Memory B cell (primary cell): ENCODE data around the gene MCU.
"Not testable (repeated sequence)": the region's sequence is repeated elsewhere in the genome, so short reads cannot be mapped to it uniquely, and the experiment has no call there.

Source experiments
- ATAC-seq: fragments of 150-1000 bp; cut with Tn5 transposase; 2 replicates; pipeline ENCODE4 v1.10.0; 2021; ENCODE audit warnings: low read depth, mild to moderate bottlenecking, moderate library complexity
- DNase-seq, 2 donors: peaks; one replicate each; pipeline ENCODE4 v3.0.0; 2022; ENCODE audit warnings: low spot score in 2 of 2
- H3K27ac Mint-ChIP-seq: one replicate; pipeline ENCODE4 v1.8.0; 2022; ENCODE audit warnings: mild to moderate bottlenecking, moderate library complexity, mixed read lengths
- H3K27me3 Mint-ChIP-seq: one replicate; pipeline ENCODE4 v1.8.0; 2022; ENCODE audit warnings: mixed read lengths
- H3K36me3 Mint-ChIP-seq: one replicate; pipeline ENCODE4 v1.8.0; 2022; ENCODE audit warnings: mild to moderate bottlenecking, mixed read lengths
- H3K4me1 Mint-ChIP-seq: one replicate; pipeline ENCODE4 v1.8.0; 2022; ENCODE audit warnings: mixed read lengths
- H3K4me3 Mint-ChIP-seq: one replicate; pipeline ENCODE4 v1.8.0; 2022; ENCODE audit warnings: mild to moderate bottlenecking, moderate library complexity, mixed read lengths
- H3K9me3 Mint-ChIP-seq: one replicate; pipeline ENCODE4 v1.8.0; 2022; ENCODE audit warnings: mixed read lengths

Gene MCU

GRCh38 chr10:72921147-72921683 is 229.3 kb downstream of the MCU start:
- not testable (repeated sequence) for H3K4me3 Mint-ChIP-seq, ATAC-seq, DNase-seq, H3K9me3 Mint-ChIP-seq, H3K36me3 Mint-ChIP-seq, H3K4me1 Mint-ChIP-seq, H3K27ac Mint-ChIP-seq
- peaks cover 11% of the 10 kb centered on the region for H3K27me3 Mint-ChIP-seq

DNA sequence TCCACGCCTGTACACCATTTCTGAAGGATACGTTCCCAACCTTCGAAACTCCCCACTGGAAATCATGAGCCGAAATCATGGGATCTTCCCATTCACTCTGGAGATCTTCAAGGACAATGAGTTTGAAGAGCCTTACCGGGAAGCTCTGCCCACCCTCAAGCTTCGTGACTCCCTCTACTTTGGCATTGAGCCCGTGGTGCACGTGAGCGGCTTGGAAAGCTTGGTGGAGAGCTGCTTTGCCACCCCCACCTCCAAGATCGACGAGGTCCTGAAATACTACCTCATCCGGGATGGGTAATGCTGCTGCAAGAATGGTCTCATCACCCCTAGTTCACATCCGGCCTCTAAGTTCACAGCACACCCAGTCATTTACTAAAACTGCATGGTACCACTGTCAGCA is 232.4 kb downstream of the MCU start:
- no peak overlapping the region for H3K27ac Mint-ChIP-seq
- H3K4me3 Mint-ChIP-seq = no peak overlapping the region
- H3K9me3 Mint-ChIP-seq = peaks cover 8% of the 10 kb centered on the region
- H3K36me3 Mint-ChIP-seq = peaks cover 2% of the 10 kb centered on the region
- no peaks in the 10 kb centered on the region for H3K4me1 Mint-ChIP-seq
- no peak for DNase-seq
- peaks cover 9% of the 10 kb centered on the region for H3K27me3 Mint-ChIP-seq
- no peak for ATAC-seq

- Mint-ChIP-seq H3K27me3 (peaks cover 9% of the 10 kb centered on the region), H3K9me3 (peaks cover 6% of the 10 kb centered on the region), H3K36me3 (peaks cover 1% of the 10 kb centered on the region), H3K27ac (no peak overlapping the region), H3K4me3 (no peak overlapping the region), H3K4me1 (no peaks in the 10 kb centered on the region)
- ATAC-seq (no peak), DNase-seq (no peak)
These were observed 234.1 kb downstream of the MCU start for GRCh38 chr10:72925951-72926465.

GRCh38 chr10:72927485-72927884 is 235.5 kb downstream of the MCU start:
- peaks cover 6% of the 10 kb centered on the region for H3K27me3 Mint-ChIP-seq
- no peaks in the 10 kb centered on the region for H3K36me3 Mint-ChIP-seq
- H3K9me3 Mint-ChIP-seq = no peaks in the 10 kb centered on the region
- H3K4me3 Mint-ChIP-seq = no peak overlapping the region
- no peaks in the 10 kb centered on the region for H3K4me1 Mint-ChIP-seq
- DNase-seq = no peak
- no peak for ATAC-seq
- no peak overlapping the region for H3K27ac Mint-ChIP-seq

DNA sequence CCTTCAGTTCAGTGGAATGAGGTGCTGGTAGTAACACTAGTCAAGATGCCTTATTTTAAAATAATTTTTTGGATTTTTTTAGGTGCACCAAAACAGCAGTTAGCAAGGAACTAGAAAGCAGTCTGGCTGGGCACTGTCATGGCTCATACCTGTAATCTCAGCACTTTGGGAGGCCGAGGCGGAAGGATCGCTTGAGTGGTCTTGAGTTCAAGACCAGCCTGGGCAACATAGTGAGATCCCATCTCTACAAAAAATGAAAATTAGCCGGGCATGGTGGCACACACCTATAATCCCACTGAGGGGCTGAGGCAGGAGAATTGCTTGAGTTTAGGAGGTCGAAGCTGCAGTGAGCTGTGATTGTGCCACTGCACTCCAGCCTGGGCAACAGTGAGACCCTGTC is 236.9 kb downstream of the MCU start:
- Mint-ChIP-seq H3K36me3 (no peaks in the 10 kb centered on the region), H3K27me3 (peaks cover 6% of the 10 kb centered on the region), H3K4me3 (no peak overlapping the region), H3K4me1 (no peaks in the 10 kb centered on the region), H3K27ac (no peak overlapping the region), H3K9me3 (no peaks in the 10 kb centered on the region)
- DNase-seq (no peak), ATAC-seq (no peak)

- no peaks in the 10 kb centered on the region for H3K4me1 Mint-ChIP-seq
- H3K36me3 Mint-ChIP-seq = no peaks in the 10 kb centered on the region
- no peak overlapping the region for H3K4me3 Mint-ChIP-seq
- ATAC-seq (no peak), DNase-seq (no peak)
- no peak overlapping the region for H3K27ac Mint-ChIP-seq
- no peaks in the 10 kb centered on the region for H3K9me3 Mint-ChIP-seq
- H3K27me3 Mint-ChIP-seq = peaks cover under 1% of the 10 kb centered on the region
These were observed 238.3 kb downstream of the MCU start for GRCh38 chr10:72930276-72930675.

GRCh38 chr10:72932259-72933015 is 240.5 kb downstream of the MCU start:
- no peak for ATAC-seq
- Mint-ChIP-seq H3K27me3 (peaks cover 1% of the 10 kb centered on the region), H3K4me3 (no peak overlapping the region), H3K27ac (no peak overlapping the region), H3K36me3 (no peaks in the 10 kb centered on the region), H3K4me1 (no peaks in the 10 kb centered on the region), H3K9me3 (no peaks in the 10 kb centered on the region)
- DNase-seq = no peak

DNA sequence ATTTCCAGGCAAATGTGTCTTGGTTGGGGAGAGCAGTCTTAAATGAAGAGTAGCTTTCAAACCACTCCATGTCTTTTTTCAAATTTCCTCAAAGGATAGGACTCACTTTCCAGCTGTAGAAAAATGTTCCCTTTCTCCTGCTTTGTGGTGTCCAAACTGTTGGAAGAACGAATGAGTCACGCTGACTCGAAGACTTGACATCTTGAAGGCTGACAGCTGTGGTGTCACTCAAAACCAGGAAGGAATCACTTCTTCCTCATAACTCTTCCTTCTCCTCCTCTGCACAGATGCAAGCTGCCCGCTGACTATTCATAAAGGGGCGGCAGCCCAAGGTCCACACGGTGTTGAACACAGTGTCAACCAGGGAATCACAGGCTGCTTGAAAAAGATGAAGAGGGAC is 243.4 kb downstream of the MCU start:
- Mint-ChIP-seq H3K27me3 (peaks cover 1% of the 10 kb centered on the region), H3K9me3 (no peaks in the 10 kb centered on the region), H3K4me1 (no peaks in the 10 kb centered on the region), H3K27ac (no peak overlapping the region), H3K36me3 (no peaks in the 10 kb centered on the region), H3K4me3 (no peak overlapping the region)
- no peak for ATAC-seq
- no peak for DNase-seq
